GM21381 (cell line): ENCODE results near the gene GABRG3.
A peak's percentile ranks its signal among the peaks of the same experiment; 100 is the strongest.
"Not testable (repeated sequence)": the region's sequence is repeated elsewhere in the genome, so short reads cannot be mapped to it uniquely, and the experiment has no call there.

Source experiments
- ATAC-seq: cut with Tn5 transposase; IDR thresholded peaks from one replicate; pipeline ENCODE4 v1.9.1; 2021; ENCODE audit warnings: mild to moderate bottlenecking, moderate library complexity; ENCODE audit not compliant: unreplicated experiment

The GABRG3 gene

GRCh38 chr15:26985050-26985449 lies 14.1 kb downstream of the GABRG3 start:
- ATAC-seq = no peak

- no peak for ATAC-seq
Measured at GRCh38 chr15:26996250-26996649, 25.3 kb downstream of the GABRG3 start.

DNA sequence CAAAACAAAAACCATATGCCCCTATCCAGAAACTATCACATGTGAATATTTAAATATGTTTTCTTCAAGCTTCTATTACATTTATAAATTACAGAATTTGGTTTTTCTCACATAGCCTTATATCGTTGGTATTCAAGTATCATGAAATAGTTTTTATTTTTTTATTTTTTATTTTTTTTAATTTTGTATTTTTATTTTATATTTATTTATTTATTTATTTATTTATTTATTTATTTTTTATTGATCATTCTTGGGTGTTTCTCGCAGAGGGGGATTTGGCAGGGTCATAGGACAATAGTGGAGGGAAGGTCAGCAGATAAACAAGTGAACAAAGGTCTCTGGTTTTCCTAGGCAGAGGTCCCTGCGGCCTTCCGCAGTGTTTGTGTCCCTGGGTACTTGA lies 32.0 kb downstream of the GABRG3 start:
- ATAC-seq = not testable (repeated sequence)

GRCh38 chr15:27004226-27004625 lies 33.2 kb downstream of the GABRG3 start:
- not testable (repeated sequence) for ATAC-seq

DNA sequence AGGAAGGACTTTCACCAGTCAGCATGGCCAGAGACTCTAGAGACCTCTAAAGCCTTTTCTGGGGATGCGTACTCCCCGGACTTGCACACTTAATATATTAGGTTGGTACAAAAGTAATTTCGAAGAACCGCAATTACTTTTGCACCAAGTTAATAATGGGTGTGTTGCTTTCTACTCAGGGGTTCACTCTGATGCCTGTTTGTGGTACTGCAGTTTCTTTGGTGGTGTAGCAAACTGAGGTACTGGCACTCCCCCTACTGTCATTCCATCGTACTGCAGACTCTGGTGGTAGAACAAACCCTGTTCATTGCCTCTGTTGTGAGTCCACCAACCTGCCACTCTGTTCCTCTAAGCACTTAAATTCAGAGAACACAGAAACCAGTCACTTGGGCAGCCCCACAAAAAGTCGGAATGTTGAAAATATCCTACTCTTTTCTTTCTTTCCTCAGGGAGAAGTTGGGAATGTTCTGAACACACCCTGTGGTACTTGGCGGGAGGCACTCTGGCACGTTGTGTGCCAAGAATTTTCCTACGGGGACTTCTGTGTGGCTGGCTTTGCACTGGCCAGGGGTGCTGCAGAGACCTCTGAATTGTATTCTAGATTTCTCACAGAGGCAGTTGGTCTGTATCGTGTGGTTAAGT lies 46.3 kb downstream of the GABRG3 start:
- ATAC-seq = peak; percentile 65

GRCh38 chr15:27019687-27020086 lies 48.7 kb downstream of the GABRG3 start:
- no peak for ATAC-seq

DNA sequence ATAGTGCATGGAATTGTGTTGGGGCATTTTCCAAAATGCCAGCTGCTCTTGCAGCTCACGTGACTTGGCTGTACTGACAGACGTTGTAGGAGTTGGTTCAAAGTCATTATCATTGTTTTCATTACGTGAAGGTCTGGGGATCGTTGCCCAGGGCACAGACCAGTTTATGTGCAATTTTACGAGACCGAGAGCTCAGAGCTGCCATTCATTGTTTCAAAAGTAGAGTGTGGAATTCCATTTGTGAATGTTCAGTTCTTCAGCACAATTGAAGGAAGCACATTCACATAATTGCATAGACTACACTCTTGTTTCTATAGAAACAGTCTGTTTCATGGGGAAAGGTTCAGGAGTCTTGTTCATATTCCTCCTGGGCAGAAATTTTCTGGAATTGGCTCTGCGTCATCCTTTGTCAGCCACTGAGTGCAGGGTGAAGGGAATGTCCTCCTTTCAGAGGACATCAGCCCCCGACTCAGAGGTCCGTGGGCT lies 54.5 kb downstream of the GABRG3 start:
- no peak for ATAC-seq

DNA sequence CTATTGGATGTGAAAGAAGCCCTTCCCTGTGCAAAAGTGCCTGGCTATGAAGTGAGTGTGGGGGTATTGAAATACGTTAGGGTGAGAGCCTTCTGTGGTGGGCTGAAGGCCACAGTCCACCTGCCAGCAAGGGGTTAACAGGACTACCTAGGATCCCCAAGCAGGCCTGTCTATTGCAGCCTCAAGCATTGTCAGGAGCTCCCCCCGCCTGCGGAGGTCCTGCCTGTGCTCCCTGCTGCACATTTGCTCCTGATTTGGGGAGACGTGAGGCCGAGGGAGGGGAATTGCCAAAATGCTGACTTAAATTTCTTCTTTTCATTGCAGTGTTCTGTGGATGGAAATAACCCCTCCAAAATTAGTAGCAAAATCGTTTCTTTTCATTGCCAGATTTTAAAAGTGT lies 56.2 kb downstream of the GABRG3 start:
- ATAC-seq = no peak

DNA sequence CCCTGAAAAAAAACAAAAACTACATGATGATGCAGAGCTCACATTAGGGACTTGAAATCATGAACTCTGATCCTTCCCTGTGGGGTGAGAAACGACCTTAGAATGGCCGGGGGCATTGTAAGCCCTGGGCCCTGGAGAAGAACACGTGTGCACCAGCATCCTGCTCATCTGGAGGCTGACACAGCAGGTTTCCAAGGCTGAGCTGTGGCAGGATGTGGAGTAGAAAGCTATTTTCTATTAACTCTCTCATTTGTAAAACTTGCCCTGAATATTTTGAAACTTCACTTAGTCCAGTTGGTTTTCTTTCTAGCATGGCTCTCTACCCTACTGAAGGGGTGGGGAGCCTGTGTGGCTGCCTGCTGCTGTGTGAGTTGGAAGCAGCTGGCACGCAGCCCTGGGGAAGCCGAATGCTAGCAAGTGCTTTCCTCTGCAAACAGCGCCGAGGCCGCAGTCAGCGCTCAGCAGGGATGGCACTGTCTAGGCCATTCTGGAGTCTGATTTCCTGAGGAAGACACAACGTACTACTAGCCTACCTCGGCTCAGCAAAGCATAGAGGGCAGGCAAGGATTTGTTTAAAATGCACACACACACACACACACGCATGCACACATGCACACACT lies 58.0 kb downstream of the GABRG3 start:
- ATAC-seq = no peak

- ATAC-seq = no peak
Measured at GRCh38 chr15:27036210-27036609, 65.2 kb downstream of the GABRG3 start.

DNA sequence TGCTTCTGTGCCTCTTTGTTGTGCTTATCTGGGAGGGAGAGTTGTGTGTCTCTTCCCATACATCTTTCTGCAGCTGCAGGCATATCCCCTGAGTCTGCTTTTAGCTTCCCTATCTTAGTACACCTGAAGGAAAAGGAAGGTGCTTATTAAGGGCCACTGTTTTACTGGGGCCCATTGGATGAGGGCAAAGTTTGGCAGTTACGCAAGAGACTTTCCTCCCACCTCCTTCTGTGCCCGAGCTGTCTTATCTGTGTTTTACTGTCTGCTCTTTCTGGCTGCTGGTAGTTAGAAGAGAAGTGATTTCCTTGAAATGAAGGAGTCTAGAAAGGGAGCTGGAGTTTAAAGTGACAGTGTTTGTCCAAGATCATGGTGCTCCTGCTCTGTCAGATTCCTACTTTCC lies 66.5 kb downstream of the GABRG3 start:
- no peak for ATAC-seq

DNA sequence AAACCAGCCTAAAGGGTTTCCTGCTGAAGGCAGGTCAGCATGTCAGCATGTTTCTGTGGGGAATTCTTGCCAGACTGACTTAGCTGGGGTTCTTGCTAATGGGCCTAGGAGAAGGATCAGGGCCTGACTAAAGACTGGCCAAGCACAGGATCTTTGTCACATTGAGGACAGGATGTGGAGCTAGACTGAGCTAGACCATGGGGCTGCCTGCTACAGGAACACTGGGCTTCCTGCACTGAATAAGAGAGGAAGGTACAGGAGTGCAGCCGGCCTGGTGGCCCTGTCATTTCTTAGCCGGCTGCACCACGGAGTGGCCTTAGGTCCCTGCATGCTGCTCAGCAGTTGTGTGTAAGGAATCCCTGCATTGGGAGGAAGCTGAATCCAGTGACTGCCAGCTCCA lies 68.2 kb downstream of the GABRG3 start:
- ATAC-seq = no peak

DNA sequence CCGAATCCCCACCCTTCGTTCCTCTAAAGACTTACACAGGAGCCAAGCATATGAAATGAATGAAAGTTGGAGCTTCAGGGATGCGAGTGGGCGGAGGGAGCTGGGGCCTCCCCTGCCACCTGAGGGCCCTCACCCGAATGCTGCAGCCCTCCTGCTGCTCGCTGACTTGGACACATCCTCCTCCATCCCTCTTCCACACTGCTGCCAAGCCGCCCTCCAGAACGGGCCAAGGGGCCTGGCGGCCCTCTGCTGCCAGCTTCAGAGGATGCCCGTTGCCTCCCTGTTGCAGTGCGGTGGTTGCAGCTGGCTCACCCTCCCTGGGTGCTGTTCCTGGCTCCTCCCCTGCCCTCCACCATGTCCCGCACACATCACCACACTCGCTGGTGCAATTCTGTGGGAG lies 71.2 kb downstream of the GABRG3 start:
- no peak for ATAC-seq

- no peak for ATAC-seq
Measured at GRCh38 chr15:27042646-27043045, 71.7 kb downstream of the GABRG3 start.

- no peak for ATAC-seq
Measured at GRCh38 chr15:27043770-27044169, 72.8 kb downstream of the GABRG3 start.

- no peak for ATAC-seq
Measured at GRCh38 chr15:27045796-27046195, 74.8 kb downstream of the GABRG3 start.

GRCh38 chr15:27046880-27047279 lies 75.9 kb downstream of the GABRG3 start:
- ATAC-seq = no peak

DNA sequence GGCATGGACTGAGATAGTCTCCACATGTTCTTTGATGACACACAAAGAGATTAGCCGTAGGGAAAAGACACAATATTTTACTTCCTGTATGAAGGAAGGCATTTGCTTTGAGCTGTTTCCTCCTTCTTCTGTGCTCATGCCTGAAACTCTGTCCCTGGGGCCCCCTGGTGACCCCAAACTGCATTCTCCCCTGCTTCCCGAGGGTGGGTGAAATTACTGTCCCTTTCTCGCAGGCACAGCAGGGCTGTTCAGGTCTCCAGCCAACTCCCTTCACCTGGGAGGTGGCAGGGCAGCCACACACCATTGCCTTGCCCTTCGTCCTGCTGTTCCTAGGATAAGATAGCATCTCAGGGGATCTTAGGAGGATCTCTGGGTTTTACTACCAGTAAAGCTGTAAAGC lies 79.2 kb downstream of the GABRG3 start:
- ATAC-seq = no peak

- no peak for ATAC-seq
Measured at GRCh38 chr15:27054426-27054825, 83.4 kb downstream of the GABRG3 start.

- no peak for ATAC-seq
Measured at GRCh38 chr15:27057904-27058645, 87.1 kb downstream of the GABRG3 start.

DNA sequence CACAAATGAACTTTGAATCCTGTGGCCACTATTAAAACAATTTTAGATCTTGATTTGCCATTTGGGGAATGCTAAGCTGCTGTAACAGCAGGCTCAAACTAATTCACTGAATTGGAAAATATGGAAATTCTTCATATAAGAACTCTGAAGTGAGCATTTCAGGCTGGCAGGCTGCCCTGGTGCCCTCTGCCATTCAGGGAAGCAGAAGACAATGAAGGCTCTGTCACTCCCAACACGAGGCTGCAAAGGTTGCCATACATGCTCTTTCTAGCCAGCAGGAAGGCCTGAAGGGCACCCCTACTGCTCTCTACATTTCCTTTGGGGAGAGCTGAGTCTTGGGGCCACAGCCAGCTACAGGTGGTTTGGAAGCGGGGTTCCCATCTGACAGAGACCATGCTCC lies 88.0 kb downstream of the GABRG3 start:
- no peak for ATAC-seq

DNA sequence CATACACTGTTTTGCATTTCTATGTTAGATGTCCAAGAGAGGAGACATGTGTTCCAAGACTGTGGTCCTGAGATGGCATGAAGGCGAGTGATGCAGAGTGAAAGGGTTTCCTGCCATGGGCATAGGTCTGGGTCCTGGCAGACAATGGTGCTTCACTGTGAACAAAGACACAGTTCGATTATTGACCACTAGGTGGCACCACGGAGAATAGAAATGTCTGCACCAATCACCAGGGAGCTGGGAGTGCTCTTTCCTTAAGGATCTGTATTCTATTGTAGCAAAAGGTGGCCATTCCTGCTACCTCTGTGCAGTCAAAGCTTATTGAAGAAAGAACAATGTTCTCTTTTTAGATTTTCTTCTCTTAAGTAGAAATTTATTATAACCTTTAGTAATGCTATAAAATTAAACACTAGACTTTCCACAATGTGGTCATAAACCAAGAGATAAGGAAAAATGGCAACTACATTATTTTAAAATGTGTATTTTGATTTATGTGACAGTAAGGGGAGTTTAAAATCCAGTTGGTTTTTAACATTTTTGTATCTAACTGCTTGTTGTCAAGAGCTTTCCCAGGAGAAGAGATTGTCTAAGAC lies 88.7 kb downstream of the GABRG3 start:
- no peak for ATAC-seq
